Suprapubic skin (tissue), 4 donors: ENCODE measurements around the gene CHST12. TPM values are rescaled to one million over a fixed set of nuclear protein-coding genes. Genes with fewer than 3 reads are reported as not detected.

Experiments
- DNase-seq, 2 donors: peaks; one replicate each; pipeline ENCODE4 v3.0.0-alpha.2; 2019; ENCODE audit warnings: low spot score in 2 of 2
- H3K27ac ChIP-seq: fragments of 200-600 bp; sonication (generic); one replicate; pipeline ENCODE4 v1.5.1; 2019
- H3K27me3 ChIP-seq: fragments of 200-600 bp; sonication (generic); one replicate; pipeline ENCODE4 v1.5.1; 2019
- H3K36me3 ChIP-seq: fragments of 200-600 bp; sonication (generic); one replicate; pipeline ENCODE4 v1.5.1; 2019
- H3K4me1 ChIP-seq: fragments of 200-600 bp; sonication (generic); one replicate; pipeline ENCODE4 v1.5.1; 2019
- H3K4me3 ChIP-seq: fragments of 200-600 bp; sonication (generic); one replicate; pipeline ENCODE4 v1.5.1; 2019; ENCODE audit warnings: mild to moderate bottlenecking
- H3K9me3 ChIP-seq: fragments of 200-600 bp; sonication (generic); one replicate; pipeline ENCODE4 v1.5.1; 2019
- EP300 ChIP-seq: sonication (generic); formaldehyde crosslinking; IDR thresholded peaks from one replicate; pipeline ENCODE4 v1.6.1; 2017; ENCODE audit warnings: antibody characterized with exemption
- POLR2A ChIP-seq, 2 donors: fragments of 450-650 bp; IDR thresholded peaks; one replicate each; pipeline ENCODE4 v1.6.1; 2017; ENCODE audit warnings: antibody characterized with exemption in 2 of 2, mild to moderate bottlenecking in 2 of 2, moderate library complexity in 2 of 2
- POLR2AphosphoS5 ChIP-seq, 3 donors: sonication (generic); formaldehyde crosslinking; IDR thresholded peaks; one replicate each; pipeline ENCODE4 v1.6.1; 2017; ENCODE audit warnings: antibody characterized with exemption in 3 of 3
- WGBS: methylation state at CpG from one replicate; pipeline ENCODE4 v1.1.5; 2018; 5-methylcytosine and 5-hydroxymethylcytosine counted together
- total RNA-seq, 4 donors: library from RNA; depleted of rRNA; stranded (reverse); fragments of >200 nt; gene quantifications; one replicate each; pipeline ENCODE4 v1.1.0, GENCODE V29; 2016
- TF ChIP-seq, protein P1 (sequence below), 2 donors: fragments of 200-600 bp in 1 of 2; fragments of 450-650 bp in 1 of 2; sonication (generic) in 1 of 2; IDR thresholded peaks; one replicate each; pipeline ENCODE4 v1.5.1; 2016 to 2019; ENCODE audit warnings: antibody characterized with exemption in 2 of 2, mild to moderate bottlenecking in 1 of 2, moderate library complexity in 1 of 2

Gene CHST12
- total RNA-seq, 4 donors from 2014 or later = 9.9 to 55.8 (median 24.5) TPM

DNA sequence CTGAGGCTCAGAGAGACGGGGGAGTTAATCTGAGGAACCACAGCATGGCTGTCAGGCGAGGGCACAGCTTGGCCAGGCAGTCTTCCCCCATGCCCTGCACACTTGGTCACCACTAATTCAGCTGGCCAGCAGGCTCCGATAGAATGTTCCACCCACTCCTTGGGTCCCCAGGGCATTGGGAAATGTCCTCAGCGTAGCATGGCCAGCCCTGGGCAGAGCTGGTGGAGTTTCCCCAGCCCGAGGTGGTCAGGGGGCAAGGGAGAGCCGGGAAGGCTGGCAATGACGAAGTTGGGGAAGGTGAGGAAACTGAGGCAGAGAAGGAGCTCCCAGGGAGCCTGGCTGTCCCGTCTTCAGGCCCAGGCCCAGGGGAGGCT lies 84.8 kb downstream of the CHST12 start:
- Histone ChIP-seq H3K36me3 (no peaks in the 10 kb centered on the region), H3K9me3 (no peaks in the 10 kb centered on the region), H3K27ac (peak overlapping the region; percentile 64), H3K27me3 (no peaks in the 10 kb centered on the region), H3K4me1 (peaks cover 33% of the 10 kb centered on the region), H3K4me3 (no peak overlapping the region)
- 27% methylated on average over 6 of the region's 8 CpGs for WGBS
- TF ChIP-seq POLR2A (IDR thresholded peaks at IDR 0.05) (no peak), POLR2AphosphoS5 (IDR thresholded peaks at IDR 0.05) (peak in 1 of 3 donors; percentile 50), EP300 (no peak)
- TF ChIP-seq, protein P1, sequence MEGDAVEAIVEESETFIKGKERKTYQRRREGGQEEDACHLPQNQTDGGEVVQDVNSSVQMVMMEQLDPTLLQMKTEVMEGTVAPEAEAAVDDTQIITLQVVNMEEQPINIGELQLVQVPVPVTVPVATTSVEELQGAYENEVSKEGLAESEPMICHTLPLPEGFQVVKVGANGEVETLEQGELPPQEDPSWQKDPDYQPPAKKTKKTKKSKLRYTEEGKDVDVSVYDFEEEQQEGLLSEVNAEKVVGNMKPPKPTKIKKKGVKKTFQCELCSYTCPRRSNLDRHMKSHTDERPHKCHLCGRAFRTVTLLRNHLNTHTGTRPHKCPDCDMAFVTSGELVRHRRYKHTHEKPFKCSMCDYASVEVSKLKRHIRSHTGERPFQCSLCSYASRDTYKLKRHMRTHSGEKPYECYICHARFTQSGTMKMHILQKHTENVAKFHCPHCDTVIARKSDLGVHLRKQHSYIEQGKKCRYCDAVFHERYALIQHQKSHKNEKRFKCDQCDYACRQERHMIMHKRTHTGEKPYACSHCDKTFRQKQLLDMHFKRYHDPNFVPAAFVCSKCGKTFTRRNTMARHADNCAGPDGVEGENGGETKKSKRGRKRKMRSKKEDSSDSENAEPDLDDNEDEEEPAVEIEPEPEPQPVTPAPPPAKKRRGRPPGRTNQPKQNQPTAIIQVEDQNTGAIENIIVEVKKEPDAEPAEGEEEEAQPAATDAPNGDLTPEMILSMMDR (IDR thresholded peaks at IDR 0.05) = no peak
- no peak for DNase-seq

DNA sequence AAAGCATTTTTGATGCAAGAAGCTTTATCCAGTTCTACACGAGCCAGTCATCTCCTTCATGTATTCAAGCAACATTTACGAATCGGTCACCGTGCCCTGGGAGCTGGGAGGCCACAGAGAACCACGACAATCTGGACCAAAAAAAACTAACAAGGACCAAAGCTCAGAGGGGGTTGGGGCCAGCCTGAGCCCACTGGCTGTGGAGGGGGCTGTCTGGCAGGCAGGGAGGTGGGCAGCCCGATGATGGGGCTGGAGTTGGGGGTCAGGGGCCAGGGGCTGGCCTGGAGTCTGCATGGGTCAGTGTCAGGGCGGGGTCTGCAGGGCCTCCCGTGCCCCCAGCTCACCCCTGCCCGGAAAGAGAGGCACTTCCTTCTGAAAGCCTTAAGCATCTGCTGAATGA lies 85.3 kb downstream of the CHST12 start:
- peaks cover 36% of the 10 kb centered on the region for H3K4me1 ChIP-seq
- H3K36me3 ChIP-seq = no peaks in the 10 kb centered on the region
- H3K27ac ChIP-seq = peak overlapping the region; percentile 64
- 36% methylated on average over 8 of the region's 9 CpGs for WGBS
- no peaks in the 10 kb centered on the region for H3K27me3 ChIP-seq
- TF ChIP-seq POLR2AphosphoS5 (IDR thresholded peaks at IDR 0.05) (no peak), EP300 (no peak), POLR2A (IDR thresholded peaks at IDR 0.05) (no peak)
- TF ChIP-seq, protein P1 (IDR thresholded peaks at IDR 0.05) = no peak
- no peaks in the 10 kb centered on the region for H3K9me3 ChIP-seq
- H3K4me3 ChIP-seq = no peak overlapping the region
- no peak for DNase-seq

DNA sequence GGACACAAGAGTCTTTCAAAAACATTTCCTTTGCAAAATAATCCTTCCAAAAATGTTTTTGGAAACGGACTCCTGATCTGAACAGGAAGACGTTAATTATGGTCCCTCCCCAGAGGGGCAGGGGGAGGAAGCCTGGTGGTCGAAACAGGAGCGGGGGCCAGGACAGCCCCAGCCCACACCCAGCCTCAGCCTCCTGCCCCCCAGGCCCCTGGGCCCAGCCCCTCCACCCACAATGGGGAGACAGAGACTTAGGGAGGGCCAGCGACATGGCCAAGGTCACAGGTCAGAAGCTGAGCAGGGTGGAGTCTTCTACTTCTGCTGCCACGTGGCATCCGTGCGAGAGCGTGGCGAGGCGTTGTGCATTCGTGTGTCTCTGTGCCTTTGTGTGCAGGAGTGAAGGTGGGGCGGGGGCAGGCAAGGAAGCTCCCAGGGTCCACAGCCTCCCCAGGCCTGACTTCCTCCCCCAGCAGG lies 86.8 kb downstream of the CHST12 start:
- TF ChIP-seq POLR2AphosphoS5 (IDR thresholded peaks at IDR 0.05) = no peak
- no peak for TF ChIP-seq EP300
- TF ChIP-seq POLR2A (IDR thresholded peaks at IDR 0.05) = no peak
- TF ChIP-seq, protein P1 (IDR thresholded peaks at IDR 0.05) = no peak
- WGBS = 34% methylated on average over 4 of the region's 13 CpGs
- Histone ChIP-seq H3K4me3 (no peak overlapping the region), H3K36me3 (no peaks in the 10 kb centered on the region), H3K27ac (no peak overlapping the region), H3K4me1 (peaks cover 43% of the 10 kb centered on the region), H3K9me3 (no peaks in the 10 kb centered on the region), H3K27me3 (peaks cover 10% of the 10 kb centered on the region)
- DNase-seq = no peak

DNA sequence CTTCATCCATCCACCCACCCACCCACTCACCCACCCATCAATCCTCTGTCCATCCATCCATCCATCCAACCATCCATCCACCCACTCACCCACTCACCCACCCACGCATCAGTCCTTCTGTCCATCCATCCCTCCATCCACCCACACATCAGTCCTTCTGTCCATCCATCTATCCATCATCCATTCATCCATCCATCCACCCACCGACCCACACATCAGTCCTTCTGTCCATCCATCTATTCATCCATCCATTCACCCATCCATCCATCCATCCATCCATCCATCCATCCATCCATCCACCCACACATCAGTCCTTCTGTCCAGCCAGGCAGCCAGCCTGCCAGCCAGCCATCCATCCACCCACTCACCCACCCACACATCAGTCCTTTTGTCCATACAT lies 88.6 kb downstream of the CHST12 start:
- Histone ChIP-seq H3K27ac (no peak overlapping the region), H3K9me3 (no peaks in the 10 kb centered on the region), H3K27me3 (peaks cover 10% of the 10 kb centered on the region), H3K36me3 (no peaks in the 10 kb centered on the region), H3K4me3 (no peak overlapping the region), H3K4me1 (peaks cover 43% of the 10 kb centered on the region)
- no peak for DNase-seq
- TF ChIP-seq POLR2AphosphoS5 (IDR thresholded peaks at IDR 0.05) (no peak), POLR2A (IDR thresholded peaks at IDR 0.05) (no peak), EP300 (no peak)
- TF ChIP-seq, protein P1 (IDR thresholded peaks at IDR 0.05) = no peak
- 94% methylated on average over 2 of the region's 2 CpGs for WGBS

DNA sequence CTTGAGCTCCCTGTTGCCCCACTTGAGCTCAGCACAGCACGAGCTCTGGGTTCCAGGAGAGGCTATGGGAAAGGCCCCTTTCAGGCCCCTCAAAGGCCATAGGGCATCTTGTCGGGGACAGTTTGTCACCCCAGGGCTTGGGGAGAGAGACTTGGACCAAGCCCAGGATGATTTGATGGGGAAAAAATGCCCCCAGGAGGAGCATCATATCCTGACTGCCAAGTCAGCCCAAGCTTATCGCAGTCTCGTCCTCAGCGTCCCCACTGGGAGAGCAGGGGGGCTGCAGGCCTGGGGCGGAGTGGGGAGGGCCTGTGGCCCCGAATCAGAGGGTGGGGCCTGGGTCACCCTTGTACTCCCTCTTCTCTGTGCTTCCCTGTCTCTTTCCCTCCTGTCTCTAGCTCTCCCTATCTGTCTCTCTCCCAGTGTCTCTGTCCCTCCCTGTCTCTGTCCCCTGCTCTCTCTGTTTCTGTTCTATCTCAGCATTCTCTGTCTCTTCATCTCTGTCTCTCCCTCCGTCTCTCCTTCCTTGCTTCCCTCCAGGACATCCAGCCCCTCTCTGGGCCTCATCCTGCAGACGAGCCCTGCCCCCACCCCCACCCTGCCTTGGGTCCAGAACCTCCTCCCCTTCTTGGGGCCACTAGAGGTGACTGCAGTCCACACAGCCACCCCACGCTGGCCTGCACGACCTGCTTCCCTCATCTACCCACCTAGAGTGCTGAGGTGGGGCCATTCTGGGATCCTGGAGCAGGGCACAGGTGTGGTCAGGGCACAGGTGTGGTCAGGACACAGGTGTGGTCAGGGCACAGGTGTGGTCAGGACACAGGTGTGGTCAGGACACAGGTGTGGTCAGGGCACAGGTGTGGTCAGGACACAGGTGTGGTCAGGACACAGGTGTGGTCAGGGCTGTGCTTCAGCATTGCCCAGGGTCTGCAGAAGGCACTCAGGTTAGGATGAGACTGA lies 90.1 kb downstream of the CHST12 start:
- Histone ChIP-seq H3K27me3 (peaks cover 20% of the 10 kb centered on the region), H3K4me3 (no peak overlapping the region), H3K36me3 (no peaks in the 10 kb centered on the region), H3K9me3 (no peaks in the 10 kb centered on the region), H3K27ac (no peak overlapping the region), H3K4me1 (peaks cover 32% of the 10 kb centered on the region)
- TF ChIP-seq POLR2A (IDR thresholded peaks at IDR 0.05) = no peak
- TF ChIP-seq POLR2AphosphoS5 (IDR thresholded peaks at IDR 0.05) = no peak
- TF ChIP-seq EP300 = no peak
- TF ChIP-seq, protein P1 (IDR thresholded peaks at IDR 0.05) = no peak
- 39% methylated on average over 9 of the region's 11 CpGs for WGBS
- no peak for DNase-seq
